ENCODE data around the gene RAD50.

The RAD50 gene

GRCh38 chr5:132526974-132527564, 29.7 kb upstream of the RAD50 start:
- peak in 1 of 2 donors; percentile 21 for DNase-seq (ENCODE audit: low read depth in 2 of 2)
- no peak overlapping the region for H3K4me3 ChIP-seq (replicated peaks in 1 of 2; ENCODE audit: low read depth in 2 of 2, low read length in 2 of 2)
- TF ChIP-seq CTCF (IDR thresholded peaks at IDR 0.05; ENCODE audit: low read depth, low read length) = no peak

GRCh38 chr5:132528021-132528420, 28.8 kb upstream of the RAD50 start:
- TF ChIP-seq CTCF (IDR thresholded peaks at IDR 0.05; ENCODE audit: low read depth, low read length) = no peak

GRCh38 chr5:132528866-132529634, 27.7 kb upstream of the RAD50 start:
- H3K4me3 ChIP-seq (replicated peaks in 1 of 2; ENCODE audit: low read depth in 2 of 2, low read length in 2 of 2) = no peak overlapping the region
- no peak for TF ChIP-seq CTCF (IDR thresholded peaks at IDR 0.05; ENCODE audit: low read depth, low read length)
- no peak for DNase-seq (ENCODE audit: low read depth in 2 of 2)

More at GRCh38 chr5:132528021-132528420, 28.8 kb upstream of the RAD50 start:
- DNase-seq (ENCODE audit: low read depth in 2 of 2) = no peak
- no peak overlapping the region for H3K4me3 ChIP-seq (replicated peaks in 1 of 2; ENCODE audit: low read depth in 2 of 2, low read length in 2 of 2)

- DNase-seq (ENCODE audit: low read depth in 2 of 2) = no peak
- TF ChIP-seq CTCF (IDR thresholded peaks at IDR 0.05; ENCODE audit: low read depth, low read length) = no peak
- no peak overlapping the region for H3K4me3 ChIP-seq (replicated peaks in 1 of 2; ENCODE audit: low read depth in 2 of 2, low read length in 2 of 2)
Measured at GRCh38 chr5:132530946-132531345, 25.8 kb upstream of the RAD50 start.

GRCh38 chr5:132539716-132540115, 17.1 kb upstream of the RAD50 start:
- H3K4me3 ChIP-seq (replicated peaks in 1 of 2; ENCODE audit: low read depth in 2 of 2, low read length in 2 of 2) = no peak overlapping the region
- no peak for DNase-seq (ENCODE audit: low read depth in 2 of 2)
- no peak for TF ChIP-seq CTCF (IDR thresholded peaks at IDR 0.05; ENCODE audit: low read depth, low read length)

GRCh38 chr5:132540149-132540548, 16.6 kb upstream of the RAD50 start:
- no peak for TF ChIP-seq CTCF (IDR thresholded peaks at IDR 0.05; ENCODE audit: low read depth, low read length)
- DNase-seq (ENCODE audit: low read depth in 2 of 2) = no peak
- H3K4me3 ChIP-seq (replicated peaks in 1 of 2; ENCODE audit: low read depth in 2 of 2, low read length in 2 of 2) = no peak overlapping the region

All from cardiac fibroblast (primary cell).